ENCODE results near the gene SETBP1. TPM values are rescaled to one million over a fixed set of nuclear protein-coding genes. Genes with fewer than 3 reads are reported as not detected.
A peak's percentile ranks its signal among the peaks of the same experiment; 100 is the strongest.

SETBP1 gene
- total and polyA plus RNA-seq, 2 of the 13 experiments (the other 11 are each of a cell fraction or from before 2014, with no cell fraction given) = 0.18 to 0.65 TPM

- TF ChIP-seq GTF2F1 (IDR thresholded peaks at IDR 0.05; ENCODE audit: low read length) = no peak
- no peak for TF ChIP-seq ZNF550 (CRISPR knock-in tag; IDR thresholded peaks at IDR 0.05; ENCODE audit: borderline replicate concordance)
- TF ChIP-seq ZNF784 (CRISPR knock-in tag; IDR thresholded peaks at IDR 0.05; ENCODE audit: borderline replicate concordance) = no peak
- no peak for TF ChIP-seq MAFG (CRISPR knock-in tag; IDR thresholded peaks at IDR 0.05)
- TF ChIP-seq FOXA3 (CRISPR knock-in tag; IDR thresholded peaks at IDR 0.05) = peak; percentile 74
- no peak for TF ChIP-seq ZC3H13 (CRISPR knock-in tag; IDR thresholded peaks at IDR 0.05)
- TF ChIP-seq ZNF788 (CRISPR knock-in tag; IDR thresholded peaks at IDR 0.05; ENCODE audit: borderline replicate concordance) = no peak
- TF ChIP-seq MAX (IDR thresholded peaks at IDR 0.05) = peak; percentile 12; the same call in 1 of the 2 replicates
- TF ChIP-seq KDM6A (CRISPR knock-in tag; IDR thresholded peaks at IDR 0.05; ENCODE audit: low read depth) = no peak
- TF ChIP-seq GATAD1 (CRISPR knock-in tag; IDR thresholded peaks at IDR 0.05) = 0 out of 2 replicates have a peak, but pooled peaks have one; percentile 23
- TF ChIP-seq HNF4A (CRISPR knock-in tag; IDR thresholded peaks at IDR 0.05) = peak; percentile 80
- TF ChIP-seq, protein P1, sequence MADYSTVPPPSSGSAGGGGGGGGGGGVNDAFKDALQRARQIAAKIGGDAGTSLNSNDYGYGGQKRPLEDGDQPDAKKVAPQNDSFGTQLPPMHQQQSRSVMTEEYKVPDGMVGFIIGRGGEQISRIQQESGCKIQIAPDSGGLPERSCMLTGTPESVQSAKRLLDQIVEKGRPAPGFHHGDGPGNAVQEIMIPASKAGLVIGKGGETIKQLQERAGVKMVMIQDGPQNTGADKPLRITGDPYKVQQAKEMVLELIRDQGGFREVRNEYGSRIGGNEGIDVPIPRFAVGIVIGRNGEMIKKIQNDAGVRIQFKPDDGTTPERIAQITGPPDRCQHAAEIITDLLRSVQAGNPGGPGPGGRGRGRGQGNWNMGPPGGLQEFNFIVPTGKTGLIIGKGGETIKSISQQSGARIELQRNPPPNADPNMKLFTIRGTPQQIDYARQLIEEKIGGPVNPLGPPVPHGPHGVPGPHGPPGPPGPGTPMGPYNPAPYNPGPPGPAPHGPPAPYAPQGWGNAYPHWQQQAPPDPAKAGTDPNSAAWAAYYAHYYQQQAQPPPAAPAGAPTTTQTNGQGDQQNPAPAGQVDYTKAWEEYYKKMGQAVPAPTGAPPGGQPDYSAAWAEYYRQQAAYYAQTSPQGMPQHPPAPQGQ (CRISPR knock-in tag; IDR thresholded peaks at IDR 0.05; ENCODE audit: borderline replicate concordance) = no peak
- TF ChIP-seq RBM39 (IDR thresholded peaks at IDR 0.05; ENCODE audit: low read depth, low read length, poor library complexity, severe bottlenecking) = no peak
- TF ChIP-seq ZNF318 (CRISPR knock-in tag; IDR thresholded peaks at IDR 0.05) = no peak
- no peak for TF ChIP-seq ZNF724P (CRISPR knock-in tag; IDR thresholded peaks at IDR 0.05; ENCODE audit: borderline replicate concordance)
Measured at GRCh38 chr18:44771956-44772917, 91.5 kb downstream of the SETBP1 start (continued).
